Fibroblast of skin of right quadriceps (primary cell): Measurements from ENCODE around the gene APLP2.
"Not testable (repeated sequence)": the region's sequence is repeated elsewhere in the genome, so short reads cannot be mapped to it uniquely, and the experiment has no call there.

ENCODE experiments used
- DNase-seq: peaks from one replicate; pipeline ENCODE4 v3.0.0-alpha.2; 2013

Gene APLP2

DNA sequence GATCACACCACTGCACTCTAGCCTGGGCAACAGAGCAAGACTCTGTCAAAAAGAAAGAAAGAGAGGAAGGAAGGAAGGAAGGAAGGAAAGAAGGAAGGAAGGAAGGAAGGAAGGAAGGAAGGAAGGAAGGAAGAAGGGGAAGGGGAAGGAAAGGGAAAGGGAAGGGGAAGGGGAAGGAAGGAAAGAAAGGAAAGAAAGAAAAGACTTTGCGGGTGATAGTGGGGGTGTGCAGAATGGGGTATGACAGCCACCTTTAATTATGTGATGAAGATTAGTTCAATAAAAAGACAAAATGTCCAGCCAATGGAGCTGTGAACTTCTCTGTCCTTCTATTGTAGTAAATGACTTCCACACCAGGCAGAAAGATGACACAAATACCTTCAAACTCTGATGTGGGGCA, 8.7 kb upstream of the APLP2 start:
- no peak for DNase-seq

GRCh38 chr11:130062026-130062425, 7.7 kb upstream of the APLP2 start:
- DNase-seq = no peak

DNA sequence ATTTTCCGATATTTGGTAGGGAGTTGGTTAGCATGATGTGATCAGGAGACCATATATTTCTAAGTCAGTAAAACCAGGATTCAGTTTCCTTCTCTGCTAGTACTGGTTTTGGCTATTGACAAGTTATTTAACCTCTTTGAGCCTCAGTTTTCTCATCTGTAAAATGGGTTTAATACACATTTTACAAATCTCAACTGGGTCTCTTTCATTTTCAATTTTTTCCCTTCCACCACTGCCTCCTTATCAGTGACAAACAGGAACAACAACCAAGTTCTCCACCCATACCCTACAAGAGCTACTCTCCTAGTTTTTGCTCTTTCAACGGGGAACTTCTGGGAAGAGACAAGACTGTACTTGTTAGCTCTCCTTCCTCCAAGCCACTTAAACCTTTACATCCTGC, 6.2 kb upstream of the APLP2 start:
- no peak for DNase-seq

GRCh38 chr11:130064596-130064995, 5.1 kb upstream of the APLP2 start:
- DNase-seq = no peak

- no peak for DNase-seq
Measured at GRCh38 chr11:130066338-130066737, 3.4 kb upstream of the APLP2 start.

DNA sequence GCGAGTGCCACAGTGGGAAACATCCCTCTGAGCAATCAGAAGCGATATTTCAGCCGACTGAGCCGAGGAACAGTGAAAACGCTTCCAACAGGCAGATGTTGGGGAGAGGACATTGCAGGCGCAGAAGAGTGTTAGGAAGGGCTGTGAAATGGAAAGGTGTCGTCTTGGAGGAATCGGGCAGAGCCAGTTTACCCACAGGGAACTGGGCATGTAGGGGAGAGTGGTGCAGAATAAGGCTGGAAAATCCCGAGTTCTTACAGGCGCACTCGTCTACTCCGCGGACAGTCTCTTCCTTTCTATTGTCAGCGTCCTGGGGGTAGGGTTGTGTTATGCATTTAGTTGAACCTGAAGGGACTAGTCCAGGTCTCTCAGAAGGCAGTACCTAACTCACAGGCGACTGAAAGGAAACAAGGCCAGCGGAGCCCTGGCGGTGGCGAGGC, 1.1 kb upstream of the APLP2 start:
- DNase-seq = no peak

DNA sequence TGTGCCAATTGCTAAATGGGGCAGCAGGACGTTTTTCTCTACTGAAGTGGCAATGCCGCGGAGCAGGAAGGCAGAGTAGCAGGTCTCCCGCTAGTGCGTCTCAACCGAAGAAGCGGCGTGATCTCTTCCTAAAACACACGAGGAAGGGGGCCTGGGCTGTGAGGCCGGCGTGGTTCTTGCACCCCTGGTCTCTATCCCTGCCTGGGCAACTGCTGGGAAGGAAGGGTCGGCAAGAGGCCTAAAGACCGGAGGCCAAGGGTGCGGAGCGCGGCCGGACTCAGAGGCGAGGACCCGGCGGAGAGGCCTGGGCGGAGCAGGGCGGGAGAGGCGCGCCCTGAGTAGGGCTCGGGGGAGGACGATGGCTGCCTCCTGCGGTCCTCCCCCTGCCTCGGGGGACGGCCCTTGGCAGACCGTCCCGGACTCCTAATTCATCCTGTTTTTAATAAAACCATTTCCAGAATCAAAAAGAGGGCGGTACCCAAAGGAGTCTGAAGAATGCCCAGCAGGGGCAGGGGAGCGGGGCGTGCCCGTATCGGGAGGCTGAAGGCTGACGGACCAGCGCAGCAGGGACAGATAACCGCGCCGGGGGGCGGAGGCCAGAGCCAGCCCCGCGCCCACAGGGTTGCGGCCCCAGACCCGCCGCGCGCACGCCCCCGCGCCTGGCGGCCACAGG, 572 bp upstream of the APLP2 start:
- peak; percentile 92 for DNase-seq

- no peak for DNase-seq
Measured at GRCh38 chr11:130070109-130070845, 583 bp downstream of the APLP2 start.

DNA sequence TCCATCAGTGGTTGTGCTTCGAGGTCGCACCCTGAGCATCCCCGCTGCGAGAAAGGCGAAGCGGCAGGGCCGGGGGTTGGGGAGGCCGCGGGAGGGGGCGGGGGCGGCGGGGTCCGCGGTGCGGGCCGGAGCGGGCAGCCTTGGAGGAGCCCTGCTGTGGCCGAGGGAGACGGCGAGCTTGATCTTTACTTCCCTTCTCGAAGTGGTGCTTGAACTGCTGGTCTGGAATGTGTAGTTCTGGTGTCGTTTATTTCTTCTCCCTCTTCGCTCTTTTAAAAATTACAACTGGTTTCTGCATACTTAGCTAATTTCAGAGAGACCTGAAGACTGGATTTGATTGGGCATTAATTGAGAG, 1.1 kb downstream of the APLP2 start:
- DNase-seq = no peak

- peak; percentile 35 for DNase-seq
Measured at GRCh38 chr11:130071211-130071712, 1.6 kb downstream of the APLP2 start.

- no peak for DNase-seq
Measured at GRCh38 chr11:130074736-130075135, 5.0 kb downstream of the APLP2 start.

- no peak for DNase-seq
Measured at GRCh38 chr11:130076778-130077481, 7.2 kb downstream of the APLP2 start.

DNA sequence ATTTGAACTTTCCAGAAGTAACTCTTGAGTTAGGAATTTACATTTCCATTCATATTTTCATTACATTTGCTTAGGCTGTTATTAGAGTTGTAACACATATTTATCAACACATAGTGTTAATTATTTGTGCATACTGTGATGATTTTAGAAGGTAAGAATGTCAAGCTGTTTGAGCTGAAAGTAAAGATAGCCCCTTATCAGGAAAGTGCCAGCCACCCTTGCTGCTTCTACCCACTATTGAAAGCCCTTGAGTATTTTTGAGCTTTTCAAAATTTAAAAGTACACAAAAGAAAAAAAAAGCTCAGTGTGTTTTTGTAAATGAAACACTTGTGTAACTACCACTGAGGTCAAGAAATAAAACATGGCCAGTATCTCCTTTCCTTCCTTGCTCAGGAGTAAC, 8.0 kb downstream of the APLP2 start:
- DNase-seq = no peak

DNA sequence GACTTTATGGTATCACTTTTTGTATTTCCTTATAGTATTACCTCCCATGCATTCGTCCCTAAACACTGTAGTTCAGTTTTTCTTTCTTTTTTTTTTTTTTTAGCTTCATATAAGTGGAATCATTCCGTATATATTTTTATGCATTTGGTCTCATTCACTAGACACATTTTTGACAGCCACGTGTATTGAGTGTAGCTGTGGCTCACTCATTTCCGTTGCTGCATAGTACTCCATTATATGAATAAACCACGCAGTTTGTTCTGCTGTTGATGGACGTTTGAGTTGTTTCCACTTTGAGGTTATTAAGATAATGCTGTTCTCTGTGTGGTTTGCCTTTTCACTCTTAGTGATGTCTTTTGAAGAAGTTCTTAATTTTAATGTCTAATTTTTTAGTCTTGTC, 8.4 kb downstream of the APLP2 start:
- no peak for DNase-seq

GRCh38 chr11:130085671-130086290, 16.1 kb downstream of the APLP2 start:
- no peak for DNase-seq

DNA sequence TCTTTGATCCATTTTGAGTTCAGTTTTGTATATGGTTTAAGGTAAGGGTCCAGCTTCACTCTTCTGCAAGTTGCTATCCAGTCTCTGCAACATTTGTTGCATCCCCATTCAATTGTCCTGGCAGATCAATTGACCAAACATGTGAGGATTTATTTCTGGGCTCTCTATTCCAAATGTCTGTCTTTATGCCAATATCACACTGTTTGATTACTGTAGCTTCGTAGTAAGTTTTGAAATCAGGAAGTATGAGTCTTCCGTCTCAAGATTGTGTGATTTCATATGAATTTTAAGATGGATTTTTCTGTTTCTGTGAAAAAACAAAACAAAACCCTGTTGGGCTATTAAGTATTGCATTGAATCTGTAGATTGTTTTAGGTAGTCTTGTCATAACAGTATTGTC, 17.0 kb downstream of the APLP2 start:
- no peak for DNase-seq

DNA sequence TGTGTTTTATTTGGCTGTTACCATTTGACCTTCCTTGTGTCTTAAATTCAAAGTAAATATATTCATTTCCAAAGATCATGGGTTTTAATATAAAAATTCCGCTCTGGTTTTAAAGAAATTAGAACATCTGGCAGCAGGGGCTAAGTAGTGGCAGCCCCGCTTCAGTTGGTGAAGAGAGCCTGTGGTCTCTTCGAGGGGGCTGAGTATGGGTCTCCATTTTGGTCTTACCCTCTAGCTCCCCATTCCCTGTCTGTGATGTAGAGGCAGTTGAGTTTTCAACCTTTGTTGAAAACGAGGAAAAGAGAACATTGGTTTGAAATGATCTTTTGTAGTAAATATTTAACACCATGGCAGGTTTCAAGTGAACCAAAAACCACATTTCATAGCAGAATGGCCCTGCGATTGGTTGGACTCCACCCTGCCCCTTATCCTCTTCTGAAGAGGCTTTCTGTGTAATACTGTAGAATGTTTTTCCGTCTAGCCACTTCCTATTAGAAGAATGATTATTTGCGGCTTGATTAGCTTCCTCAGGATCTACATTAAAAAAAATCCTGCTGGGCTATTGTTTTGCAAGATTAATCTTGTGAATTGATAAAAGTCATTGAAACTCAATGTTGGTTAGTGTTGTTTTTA, 17.7 kb downstream of the APLP2 start:
- DNase-seq = no peak

- DNase-seq = no peak
Measured at GRCh38 chr11:130088217-130088616, 18.5 kb downstream of the APLP2 start.

- DNase-seq = no peak
Measured at GRCh38 chr11:130088919-130089673, 19.4 kb downstream of the APLP2 start.

GRCh38 chr11:130089674-130090073, 20.0 kb downstream of the APLP2 start:
- no peak for DNase-seq

DNA sequence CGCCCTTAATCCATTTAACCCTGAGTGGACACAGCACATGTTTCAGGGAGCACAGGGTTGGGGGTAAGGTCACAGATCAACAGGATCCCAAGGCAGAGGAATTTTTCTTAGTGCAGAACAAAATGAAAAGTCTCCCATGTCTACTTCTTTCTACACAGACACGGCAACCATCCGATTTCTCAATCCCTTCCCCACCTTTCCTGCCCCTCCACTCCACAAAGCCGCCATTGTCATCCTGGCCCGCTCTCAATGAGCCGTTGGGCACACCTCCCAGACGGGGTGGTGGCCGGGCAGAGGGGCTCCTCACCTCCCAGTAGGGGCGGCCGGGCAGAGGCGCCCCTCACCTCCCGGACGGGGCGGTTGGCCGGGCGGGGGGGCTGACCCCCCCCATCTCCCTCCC, 20.8 kb downstream of the APLP2 start:
- not testable (repeated sequence) for DNase-seq

- DNase-seq = not testable (repeated sequence)
Measured at GRCh38 chr11:130091169-130091568, 21.5 kb downstream of the APLP2 start.
